HL-60/S4 (cell line): ENCODE results near the gene SYT2.
"Not testable (repeated sequence)": the region's sequence is repeated elsewhere in the genome, so short reads cannot be mapped to it uniquely, and the experiment has no call there.

Experiments
- in situ Hi-C: fragments of 300-500 bp; cut with MboI; formaldehyde crosslinking; loops from 2 replicates; pipeline ENCODE4 v1.14.3; 2022; ENCODE audit warnings: low sequenced_read_pairs

The SYT2 gene

GRCh38 chr1:202627841-202628565 lies 82.3 kb downstream of the SYT2 start:
- in situ Hi-C loops: no loop called here

- in situ Hi-C loops: not testable (repeated sequence)
These were observed 83.2 kb downstream of the SYT2 start for GRCh38 chr1:202627036-202627435.

- in situ Hi-C loops: no loop called here
These were observed 84.6 kb downstream of the SYT2 start for GRCh38 chr1:202625416-202626360.

- in situ Hi-C loops: no loop called here
These were observed 85.5 kb downstream of the SYT2 start for GRCh38 chr1:202624781-202625108.

GRCh38 chr1:202624088-202624780 lies 86.0 kb downstream of the SYT2 start:
- in situ Hi-C loops: no loop called here

GRCh38 chr1:202623476-202623875 lies 86.8 kb downstream of the SYT2 start:
- in situ Hi-C loops: not testable (repeated sequence)

- in situ Hi-C loops: no loop called here
These were observed 87.2 kb downstream of the SYT2 start for GRCh38 chr1:202623075-202623474.

GRCh38 chr1:202622388-202622787 lies 87.9 kb downstream of the SYT2 start:
- in situ Hi-C loops: no loop called here

- in situ Hi-C loops: no loop called here
These were observed 88.8 kb downstream of the SYT2 start for GRCh38 chr1:202621446-202621845.

- in situ Hi-C loops: not testable (repeated sequence)
These were observed 90.2 kb downstream of the SYT2 start for GRCh38 chr1:202620036-202620435.

GRCh38 chr1:202619505-202619904 lies 90.7 kb downstream of the SYT2 start:
- in situ Hi-C loops: no loop called here

- in situ Hi-C loops: not testable (repeated sequence)
These were observed 91.2 kb downstream of the SYT2 start for GRCh38 chr1:202619012-202619411.

GRCh38 chr1:202616355-202616915 lies 93.8 kb downstream of the SYT2 start:
- in situ Hi-C loops: no loop called here

GRCh38 chr1:202615501-202616354 lies 94.5 kb downstream of the SYT2 start:
- in situ Hi-C loops: no loop called here

- in situ Hi-C loops: not testable (repeated sequence)
These were observed 95.1 kb downstream of the SYT2 start for GRCh38 chr1:202615208-202615500.

GRCh38 chr1:202614363-202615207 lies 95.7 kb downstream of the SYT2 start:
- in situ Hi-C loops: not testable (repeated sequence)

- in situ Hi-C loops: no loop called here
These were observed 96.7 kb downstream of the SYT2 start for GRCh38 chr1:202613571-202613970.

- in situ Hi-C loops: not testable (repeated sequence)
These were observed 98.2 kb downstream of the SYT2 start for GRCh38 chr1:202612036-202612435.

GRCh38 chr1:202605515-202605914 lies 104.7 kb downstream of the SYT2 start:
- in situ Hi-C loops: no loop called here

GRCh38 chr1:202603435-202603834 lies 106.8 kb downstream of the SYT2 start:
- in situ Hi-C loops: no loop called here
